ENCODE measurements around the gene TRIM31.

GRCh38 chr6:30147096-30147495, 34.2 kb upstream of the TRIM31 start:
- no peak for TF ChIP-seq POLR2A (IDR thresholded peaks at IDR 0.05; ENCODE audit: low read depth, low read length)
- TF ChIP-seq CTCF (IDR thresholded peaks at IDR 0.05; ENCODE audit: extremely low read depth in 1 of 2, insufficient read depth in 1 of 2, low read depth in 1 of 2, low read length in 2 of 2): no peak
- TF ChIP-seq MYC (IDR thresholded peaks at IDR 0.05; ENCODE audit: low read depth, low read length): no peak
- no peak for TF ChIP-seq MAX (IDR thresholded peaks at IDR 0.05; ENCODE audit: insufficient read depth, insufficient read length)

All from endothelial cell of umbilical vein (primary cell).